ENCODE data around the gene JAG2. TPM values are rescaled to one million over a fixed set of nuclear protein-coding genes. Genes with fewer than 3 reads are reported as not detected.

Gene JAG2
- total RNA-seq, 1 donor from 2014 or later = 84.1 TPM

DNA sequence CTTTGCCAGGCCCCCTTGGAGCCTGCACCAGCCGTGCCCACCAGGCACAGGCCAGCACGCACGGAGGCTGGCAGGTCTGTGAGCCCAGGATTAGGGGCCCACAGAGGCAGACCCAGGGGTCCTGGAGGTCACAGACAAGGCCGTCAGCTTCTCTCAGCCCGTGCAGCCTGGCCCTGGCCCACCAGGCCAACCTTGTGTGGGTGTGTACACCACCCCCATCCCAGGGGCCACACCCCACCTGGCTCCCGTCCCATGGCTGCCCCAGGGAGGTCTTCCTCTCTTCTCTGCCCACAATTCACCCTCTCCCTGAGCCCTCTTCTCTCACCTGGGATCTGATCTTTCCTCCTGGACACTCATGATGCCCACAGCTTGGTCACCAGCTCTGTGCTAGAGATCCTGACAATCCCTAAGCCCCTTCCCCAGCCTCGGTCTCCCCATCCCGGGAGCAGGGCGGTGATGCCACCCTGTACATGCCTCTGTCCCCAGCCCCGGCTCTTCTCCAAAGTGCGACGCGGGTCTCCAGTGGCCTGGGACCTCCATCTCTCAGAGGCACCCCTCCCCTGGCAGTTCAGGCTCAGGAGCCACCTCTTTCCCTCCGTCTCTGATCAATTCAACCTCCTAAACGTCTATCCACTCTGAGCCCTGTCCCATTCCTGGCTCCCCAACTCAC is 72.2 kb downstream of the JAG2 start:
- H3K4me3 Mint-ChIP-seq (ENCODE audit: unreplicated experiment) = no peak overlapping the region

DNA sequence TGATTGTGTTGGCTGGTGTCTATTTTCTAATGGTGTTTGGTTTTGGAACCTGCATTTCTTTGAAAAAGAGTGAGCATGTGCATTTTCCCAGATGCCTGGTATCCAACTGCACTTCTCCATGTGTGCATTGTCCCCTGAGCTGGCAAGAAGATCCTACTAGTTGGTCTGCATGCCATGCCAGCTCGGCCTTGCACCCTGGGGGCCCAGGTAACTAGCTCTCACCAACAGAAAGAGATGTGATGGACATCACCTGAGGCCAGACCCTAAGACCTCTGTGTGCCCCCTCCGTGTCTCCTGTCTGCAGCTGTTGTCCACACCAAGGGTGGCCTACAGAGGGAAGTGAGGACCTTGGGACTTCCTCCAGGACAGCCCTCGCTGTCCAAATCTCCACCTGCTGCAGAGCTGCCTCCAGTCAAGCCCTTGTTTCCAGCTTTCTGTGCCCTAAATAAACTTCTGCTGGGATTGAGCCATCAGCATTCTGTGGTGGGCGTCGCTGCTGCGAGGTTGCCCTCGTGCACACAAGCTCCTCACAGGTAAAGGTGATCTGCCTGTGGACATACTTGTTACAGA is 73.3 kb downstream of the JAG2 start:
- no peaks in the 10 kb centered on the region for H3K4me1 Mint-ChIP-seq (ENCODE audit: low read depth, unreplicated experiment)
- H3K4me3 Mint-ChIP-seq (ENCODE audit: unreplicated experiment) = no peak overlapping the region
- H3K27me3 Mint-ChIP-seq (ENCODE audit: unreplicated experiment) = peaks cover 14% of the 10 kb centered on the region
- H3K9me3 Mint-ChIP-seq (ENCODE audit: unreplicated experiment) = peaks cover 11% of the 10 kb centered on the region
- TF ChIP-seq, protein P1, sequence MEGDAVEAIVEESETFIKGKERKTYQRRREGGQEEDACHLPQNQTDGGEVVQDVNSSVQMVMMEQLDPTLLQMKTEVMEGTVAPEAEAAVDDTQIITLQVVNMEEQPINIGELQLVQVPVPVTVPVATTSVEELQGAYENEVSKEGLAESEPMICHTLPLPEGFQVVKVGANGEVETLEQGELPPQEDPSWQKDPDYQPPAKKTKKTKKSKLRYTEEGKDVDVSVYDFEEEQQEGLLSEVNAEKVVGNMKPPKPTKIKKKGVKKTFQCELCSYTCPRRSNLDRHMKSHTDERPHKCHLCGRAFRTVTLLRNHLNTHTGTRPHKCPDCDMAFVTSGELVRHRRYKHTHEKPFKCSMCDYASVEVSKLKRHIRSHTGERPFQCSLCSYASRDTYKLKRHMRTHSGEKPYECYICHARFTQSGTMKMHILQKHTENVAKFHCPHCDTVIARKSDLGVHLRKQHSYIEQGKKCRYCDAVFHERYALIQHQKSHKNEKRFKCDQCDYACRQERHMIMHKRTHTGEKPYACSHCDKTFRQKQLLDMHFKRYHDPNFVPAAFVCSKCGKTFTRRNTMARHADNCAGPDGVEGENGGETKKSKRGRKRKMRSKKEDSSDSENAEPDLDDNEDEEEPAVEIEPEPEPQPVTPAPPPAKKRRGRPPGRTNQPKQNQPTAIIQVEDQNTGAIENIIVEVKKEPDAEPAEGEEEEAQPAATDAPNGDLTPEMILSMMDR (IDR thresholded peaks at IDR 0.05; ENCODE audit: partially characterized antibody, unreplicated experiment) = no peak
- no peak for DNase-seq
- H3K36me3 Mint-ChIP-seq (ENCODE audit: unreplicated experiment) = peaks cover 11% of the 10 kb centered on the region
- no peak overlapping the region for H3K27ac Mint-ChIP-seq (ENCODE audit: unreplicated experiment)

More for the DNA sequence above, 72.2 kb downstream of the JAG2 start:
- no peak overlapping the region for H3K27ac Mint-ChIP-seq (ENCODE audit: unreplicated experiment)
- peaks cover 11% of the 10 kb centered on the region for H3K36me3 Mint-ChIP-seq (ENCODE audit: unreplicated experiment)
- H3K9me3 Mint-ChIP-seq (ENCODE audit: unreplicated experiment) = peaks cover 12% of the 10 kb centered on the region
- no peak for DNase-seq
- H3K4me1 Mint-ChIP-seq (ENCODE audit: low read depth, unreplicated experiment) = no peaks in the 10 kb centered on the region
- TF ChIP-seq, protein P1 (IDR thresholded peaks at IDR 0.05; ENCODE audit: partially characterized antibody, unreplicated experiment) = no peak
- peaks cover 14% of the 10 kb centered on the region for H3K27me3 Mint-ChIP-seq (ENCODE audit: unreplicated experiment)

DNA sequence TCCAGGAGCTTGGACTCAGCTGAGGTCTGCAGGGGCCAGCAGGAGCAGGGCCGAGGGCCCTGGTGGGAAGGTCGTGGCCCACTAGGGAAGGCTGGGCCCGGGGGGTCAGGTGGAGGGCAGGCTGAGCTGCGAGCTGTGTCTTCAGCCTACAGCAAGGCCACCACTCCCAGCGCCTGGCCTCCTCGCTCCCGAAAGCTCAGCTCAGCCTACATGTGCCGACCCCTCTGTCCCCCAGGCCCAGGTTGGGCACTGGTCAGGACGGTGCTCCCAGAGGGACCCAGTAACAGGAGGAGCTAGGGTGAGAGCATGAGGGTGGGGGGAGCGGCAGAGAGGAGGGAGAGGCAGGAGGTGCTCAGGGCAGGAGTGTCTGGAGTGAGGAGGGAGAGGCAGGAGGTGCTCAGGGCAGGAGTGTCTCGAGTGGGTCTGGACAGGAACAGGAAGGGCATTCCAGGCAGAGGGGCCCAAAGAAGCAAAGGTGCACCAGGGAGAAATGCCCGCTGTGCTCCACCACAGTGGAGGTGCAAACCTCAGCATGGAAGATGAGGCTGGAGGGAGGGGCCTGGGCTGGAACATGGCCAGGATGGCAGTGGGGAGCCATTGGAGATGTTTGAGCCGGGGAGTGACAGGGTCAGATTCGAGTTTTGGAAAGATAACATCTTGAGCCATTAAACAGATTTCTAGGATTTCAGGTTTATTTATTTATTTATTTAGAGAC is 74.2 kb downstream of the JAG2 start:
- no peaks in the 10 kb centered on the region for H3K4me1 Mint-ChIP-seq (ENCODE audit: low read depth, unreplicated experiment)
- H3K9me3 Mint-ChIP-seq (ENCODE audit: unreplicated experiment) = peaks cover 11% of the 10 kb centered on the region
- peaks cover 11% of the 10 kb centered on the region for H3K36me3 Mint-ChIP-seq (ENCODE audit: unreplicated experiment)
- peaks cover 14% of the 10 kb centered on the region for H3K27me3 Mint-ChIP-seq (ENCODE audit: unreplicated experiment)
- no peak overlapping the region for H3K27ac Mint-ChIP-seq (ENCODE audit: unreplicated experiment)
- no peak for DNase-seq
- H3K4me3 Mint-ChIP-seq (ENCODE audit: unreplicated experiment) = peak overlapping the region; percentile 15
- TF ChIP-seq, protein P1 (IDR thresholded peaks at IDR 0.05; ENCODE audit: partially characterized antibody, unreplicated experiment) = no peak

DNA sequence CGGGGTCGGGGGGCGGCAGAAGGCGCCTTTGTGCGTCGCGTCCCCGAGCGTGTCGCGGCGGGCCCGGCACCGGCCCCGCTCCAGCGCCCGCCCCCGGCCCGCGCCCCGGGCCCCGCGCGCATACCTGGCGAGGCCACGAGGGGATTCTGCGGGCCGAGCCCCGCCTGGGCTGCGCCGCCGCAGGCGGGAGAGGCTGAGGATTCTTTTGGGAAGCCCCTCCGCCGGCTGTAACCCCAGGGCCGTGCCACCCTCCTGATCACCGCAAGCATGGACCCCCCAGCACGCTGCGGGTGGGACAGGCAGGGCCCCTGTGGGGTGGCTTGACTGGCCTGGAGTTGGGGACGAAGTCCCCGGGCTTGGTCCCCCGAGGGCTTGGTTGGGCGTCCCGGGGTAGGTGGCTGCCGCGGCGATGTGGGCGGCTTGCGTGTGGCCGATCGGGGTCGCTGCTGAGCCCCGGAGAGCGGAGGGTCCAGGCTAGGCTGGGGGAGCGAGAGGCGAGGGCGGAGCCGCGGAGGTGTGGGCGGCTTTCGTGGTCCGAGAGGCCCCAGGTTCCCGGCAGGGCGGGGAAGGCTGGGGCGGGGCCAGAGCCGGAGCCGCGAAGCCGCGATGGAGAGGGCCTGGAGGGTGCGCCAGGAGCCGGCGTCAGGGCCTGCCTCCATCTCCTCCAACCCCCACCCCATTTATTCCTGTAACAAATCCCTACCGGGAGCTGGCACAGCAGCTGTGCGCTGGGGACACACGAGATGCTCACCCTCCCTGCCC is 75.0 kb downstream of the JAG2 start:
- Mint-ChIP-seq H3K4me1 (ENCODE audit: low read depth, unreplicated experiment) (peaks cover 2% of the 10 kb centered on the region), H3K27ac (ENCODE audit: unreplicated experiment) (no peak overlapping the region), H3K27me3 (ENCODE audit: unreplicated experiment) (peaks cover 14% of the 10 kb centered on the region), H3K4me3 (ENCODE audit: unreplicated experiment) (peak overlapping the region; percentile 15), H3K9me3 (ENCODE audit: unreplicated experiment) (peaks cover 9% of the 10 kb centered on the region), H3K36me3 (ENCODE audit: unreplicated experiment) (peaks cover 11% of the 10 kb centered on the region)
- TF ChIP-seq, protein P1 (IDR thresholded peaks at IDR 0.05; ENCODE audit: partially characterized antibody, unreplicated experiment) = peak; percentile 53
- peak; percentile 82 for DNase-seq

Measured in glutamatergic neuron (in vitro differentiated cells).